Effector CD8-positive, alpha-beta T cell (primary cell): ENCODE measurements around the gene RGS8.

Source experiments
- DNase-seq: peaks from one replicate; lab custom pipeline; 2025; lab: John Stamatoyannopoulos, UW

Gene RGS8

GRCh38 chr1:182639330-182639729, 45.1 kb downstream of the RGS8 start:
- no peak for DNase-seq

- DNase-seq: no peak
These were observed 46.6 kb downstream of the RGS8 start for GRCh38 chr1:182637769-182638168.

GRCh38 chr1:182635871-182636270, 48.5 kb downstream of the RGS8 start:
- no peak for DNase-seq
